Osteocyte (in vitro differentiated cells): ENCODE measurements around the gene VPS45. TPM values are rescaled to one million over a fixed set of nuclear protein-coding genes. Genes with fewer than 3 reads are reported as not detected.

Source experiments
- DNase-seq: peaks from one replicate; pipeline ENCODE4 v3.0.0; 2021; ENCODE audit warnings: mixed read lengths; ENCODE audit not compliant: unreplicated experiment; ENCODE audit errors: extremely low spot score
- H3K27ac Mint-ChIP-seq: one replicate; pipeline ENCODE4 v1.8.0; 2021; ENCODE audit warnings: mild to moderate bottlenecking, mixed read lengths; ENCODE audit not compliant: unreplicated experiment
- H3K27me3 Mint-ChIP-seq: one replicate; pipeline ENCODE4 v1.8.0; 2021; ENCODE audit warnings: mixed read lengths; ENCODE audit not compliant: unreplicated experiment
- H3K36me3 Mint-ChIP-seq: one replicate; pipeline ENCODE4 v1.8.0; 2021; ENCODE audit warnings: mixed read lengths; ENCODE audit not compliant: unreplicated experiment
- H3K4me1 Mint-ChIP-seq: one replicate; pipeline ENCODE4 v1.8.0; 2021; ENCODE audit warnings: mixed read lengths; ENCODE audit not compliant: unreplicated experiment
- H3K4me3 Mint-ChIP-seq: one replicate; pipeline ENCODE4 v1.8.0; 2021; ENCODE audit warnings: mild to moderate bottlenecking, moderate library complexity, mixed read lengths; ENCODE audit not compliant: unreplicated experiment
- H3K9me3 Mint-ChIP-seq: one replicate; pipeline ENCODE4 v1.8.0; 2021; ENCODE audit warnings: mixed read lengths; ENCODE audit not compliant: unreplicated experiment
- CTCF ChIP-seq: fragments of 200-600 bp; sonication (generic); IDR thresholded peaks from 2 replicates; pipeline ENCODE4 v1.5.0; 2021; ENCODE audit warnings: antibody characterized with exemption, mild to moderate bottlenecking, moderate library complexity
- total RNA-seq: library from RNA; stranded (reverse); gene quantifications from 2 replicates; pipeline ENCODE4 v1.2.1, GENCODE V29; 2021

The VPS45 gene
- total RNA-seq, 1 donor from 2014 or later, result 43.6 TPM

- H3K36me3 Mint-ChIP-seq, result no peaks in the 10 kb centered on the region
- DNase-seq, result no peak
- H3K27ac Mint-ChIP-seq, result no peak overlapping the region
- H3K27me3 Mint-ChIP-seq, result no peaks in the 10 kb centered on the region
- H3K4me3 Mint-ChIP-seq, result no peak overlapping the region
- no peaks in the 10 kb centered on the region for H3K9me3 Mint-ChIP-seq
- H3K4me1 Mint-ChIP-seq, result peaks cover 10% of the 10 kb centered on the region
- TF ChIP-seq CTCF, result no peak
Measured at GRCh38 chr1:150173141-150173585, 105.6 kb downstream of the VPS45 start.

- Mint-ChIP-seq H3K4me1 (peaks cover 10% of the 10 kb centered on the region), H3K9me3 (no peaks in the 10 kb centered on the region), H3K27ac (no peak overlapping the region), H3K36me3 (no peaks in the 10 kb centered on the region), H3K27me3 (no peaks in the 10 kb centered on the region), H3K4me3 (no peak overlapping the region)
- no peak for TF ChIP-seq CTCF
- no peak for DNase-seq
Measured at GRCh38 chr1:150176593-150176992, 109.0 kb downstream of the VPS45 start.

GRCh38 chr1:150178548-150178947, 111.0 kb downstream of the VPS45 start:
- H3K4me1 Mint-ChIP-seq, result peaks cover under 1% of the 10 kb centered on the region
- no peaks in the 10 kb centered on the region for H3K36me3 Mint-ChIP-seq

GRCh38 chr1:150179867-150180266, 112.3 kb downstream of the VPS45 start:
- Mint-ChIP-seq H3K27ac (no peak overlapping the region), H3K27me3 (no peaks in the 10 kb centered on the region), H3K36me3 (no peaks in the 10 kb centered on the region), H3K4me1 (peaks cover 2% of the 10 kb centered on the region), H3K9me3 (no peaks in the 10 kb centered on the region), H3K4me3 (no peak overlapping the region)
- DNase-seq, result no peak
- no peak for TF ChIP-seq CTCF

More at GRCh38 chr1:150178548-150178947, 111.0 kb downstream of the VPS45 start:
- no peaks in the 10 kb centered on the region for H3K9me3 Mint-ChIP-seq
- no peak for DNase-seq
- no peak overlapping the region for H3K27ac Mint-ChIP-seq
- TF ChIP-seq CTCF, result no peak
- no peak overlapping the region for H3K4me3 Mint-ChIP-seq
- no peaks in the 10 kb centered on the region for H3K27me3 Mint-ChIP-seq

- DNase-seq, result no peak
- Mint-ChIP-seq H3K4me3 (no peak overlapping the region), H3K4me1 (peaks cover 2% of the 10 kb centered on the region), H3K27ac (no peak overlapping the region), H3K36me3 (no peaks in the 10 kb centered on the region), H3K27me3 (no peaks in the 10 kb centered on the region), H3K9me3 (no peaks in the 10 kb centered on the region)
- no peak for TF ChIP-seq CTCF
Measured at GRCh38 chr1:150180474-150180873, 112.9 kb downstream of the VPS45 start.
